Activated naive CD8-positive, alpha-beta T cell treated with anti-CD3 and anti-CD28 coated beads, Interleukin-2, amount 10 ng/mL, durations not matched to agents 7 days and 5 days (primary cell): ENCODE data around the gene HOXD9. TPM values are rescaled to one million over a fixed set of nuclear protein-coding genes. Genes with fewer than 3 reads are reported as not detected.

Experiments
- ATAC-seq: fragments of 150-1000 bp; cut with Tn5 transposase; one replicate; pipeline ENCODE4 v1.10.0; 2021; ENCODE audit warnings: low read depth, moderate library complexity
- POLR2A ChIA-PET: fragments of 350-600 bp; sonication (Branson Sonifier 250); formaldehyde crosslinking; loops from one replicate; lab custom pipeline; 2021; ENCODE audit warnings: antibody characterized with exemption; lab: Charles Lee
- DNase-seq: peaks from one replicate; pipeline ENCODE4 v3.0.0; 2021
- H3K27ac Mint-ChIP-seq: one replicate; pipeline ENCODE4 v1.8.0; 2022; ENCODE audit warnings: mild to moderate bottlenecking, mixed read lengths
- H3K27me3 Mint-ChIP-seq: one replicate; pipeline ENCODE4 v1.8.0; 2022; ENCODE audit warnings: mild to moderate bottlenecking, moderate library complexity, mixed read lengths
- H3K36me3 Mint-ChIP-seq: one replicate; pipeline ENCODE4 v1.8.0; 2021; ENCODE audit warnings: mild to moderate bottlenecking, mixed read lengths
- H3K4me1 Mint-ChIP-seq: one replicate; pipeline ENCODE4 v1.8.0; 2021; ENCODE audit warnings: mixed read lengths
- H3K4me3 Mint-ChIP-seq: one replicate; pipeline ENCODE4 v1.8.0; 2022; ENCODE audit warnings: mild to moderate bottlenecking, moderate library complexity, mixed read lengths
- H3K9me3 Mint-ChIP-seq: one replicate; pipeline ENCODE4 v1.8.0; 2021; ENCODE audit warnings: mixed read lengths
- total RNA-seq, 2 experiments: library from RNA; stranded (reverse); gene quantifications; one replicate each; pipeline ENCODE4 v1.2.3, GENCODE V29; 2021

Gene HOXD9
- total RNA-seq, 2 experiments from 2014 or later: not detected

GRCh38 chr2:176146101-176146500, 23.6 kb downstream of the HOXD9 start:
- Mint-ChIP-seq H3K36me3 (no peaks in the 10 kb centered on the region), H3K9me3 (peaks cover 2% of the 10 kb centered on the region), H3K27me3 (peaks cover 86% of the 10 kb centered on the region), H3K4me1 (peaks cover 5% of the 10 kb centered on the region), H3K27ac (no peak overlapping the region), H3K4me3 (no peak overlapping the region)
- POLR2A ChIA-PET: no interaction called here
- DNase-seq: no peak
- no peak for ATAC-seq

GRCh38 chr2:176146645-176147044, 24.1 kb downstream of the HOXD9 start:
- Mint-ChIP-seq H3K27me3 (peaks cover 86% of the 10 kb centered on the region), H3K4me1 (peaks cover 5% of the 10 kb centered on the region), H3K4me3 (no peak overlapping the region), H3K9me3 (peaks cover 2% of the 10 kb centered on the region), H3K27ac (no peak overlapping the region), H3K36me3 (no peaks in the 10 kb centered on the region)
- DNase-seq (no peak), ATAC-seq (no peak)
- POLR2A ChIA-PET: no interaction called here

- Mint-ChIP-seq H3K27me3 (peaks cover 88% of the 10 kb centered on the region), H3K9me3 (peaks cover 2% of the 10 kb centered on the region), H3K4me3 (no peak overlapping the region), H3K27ac (no peak overlapping the region), H3K36me3 (no peaks in the 10 kb centered on the region), H3K4me1 (peaks cover 5% of the 10 kb centered on the region)
- ATAC-seq: no peak
- no peak for DNase-seq
- POLR2A ChIA-PET: no interaction called here
Measured at GRCh38 chr2:176147210-176147799, 24.8 kb downstream of the HOXD9 start.

- Mint-ChIP-seq H3K4me3 (no peak overlapping the region), H3K27ac (no peak overlapping the region), H3K36me3 (no peaks in the 10 kb centered on the region), H3K4me1 (peaks cover 5% of the 10 kb centered on the region), H3K27me3 (peaks cover 90% of the 10 kb centered on the region), H3K9me3 (peaks cover 2% of the 10 kb centered on the region)
- ATAC-seq (no peak), DNase-seq (no peak)
- POLR2A ChIA-PET: no interaction called here
Measured at GRCh38 chr2:176147800-176148496, 25.4 kb downstream of the HOXD9 start.

- no peak for ATAC-seq
- POLR2A ChIA-PET: no interaction called here
- H3K4me1 Mint-ChIP-seq: peaks cover 5% of the 10 kb centered on the region
- DNase-seq: no peak
- no peak overlapping the region for H3K4me3 Mint-ChIP-seq
- H3K27ac Mint-ChIP-seq: no peak overlapping the region
- peaks cover 90% of the 10 kb centered on the region for H3K27me3 Mint-ChIP-seq
- H3K36me3 Mint-ChIP-seq: no peaks in the 10 kb centered on the region
- H3K9me3 Mint-ChIP-seq: peaks cover 2% of the 10 kb centered on the region
Measured at GRCh38 chr2:176148751-176149421, 26.4 kb downstream of the HOXD9 start.

GRCh38 chr2:176149481-176149938, 27.0 kb downstream of the HOXD9 start:
- no peak for DNase-seq
- peaks cover 91% of the 10 kb centered on the region for H3K27me3 Mint-ChIP-seq
- no peaks in the 10 kb centered on the region for H3K36me3 Mint-ChIP-seq
- H3K4me1 Mint-ChIP-seq: peaks cover 5% of the 10 kb centered on the region
- H3K27ac Mint-ChIP-seq: no peak overlapping the region
- ATAC-seq: no peak
- H3K4me3 Mint-ChIP-seq: no peak overlapping the region
- H3K9me3 Mint-ChIP-seq: peaks cover 2% of the 10 kb centered on the region
- POLR2A ChIA-PET: no interaction called here

GRCh38 chr2:176149939-176150583, 27.5 kb downstream of the HOXD9 start:
- H3K4me3 Mint-ChIP-seq: no peak overlapping the region

GRCh38 chr2:176150584-176151441, 28.3 kb downstream of the HOXD9 start:
- H3K9me3 Mint-ChIP-seq: peaks cover 2% of the 10 kb centered on the region
- ATAC-seq (no peak), DNase-seq (no peak)
- peaks cover 5% of the 10 kb centered on the region for H3K4me1 Mint-ChIP-seq
- POLR2A ChIA-PET: no interaction called here
- peaks cover 91% of the 10 kb centered on the region for H3K27me3 Mint-ChIP-seq
- H3K27ac Mint-ChIP-seq: no peak overlapping the region
- no peak overlapping the region for H3K4me3 Mint-ChIP-seq
- H3K36me3 Mint-ChIP-seq: no peaks in the 10 kb centered on the region

More at GRCh38 chr2:176149939-176150583, 27.5 kb downstream of the HOXD9 start:
- DNase-seq (no peak), ATAC-seq (no peak)
- Mint-ChIP-seq H3K27ac (no peak overlapping the region), H3K27me3 (peaks cover 91% of the 10 kb centered on the region), H3K9me3 (peaks cover 2% of the 10 kb centered on the region), H3K36me3 (no peaks in the 10 kb centered on the region), H3K4me1 (peaks cover 5% of the 10 kb centered on the region)
- POLR2A ChIA-PET: no interaction called here

GRCh38 chr2:176151442-176152287, 29.1 kb downstream of the HOXD9 start, which contains the start of gene HOXD4:
Gene HOXD4, plus strand, starts transcription at chr2:176151550. Its CDS starts 84 bp downstream, at chr2:176151634.
- POLR2A ChIA-PET: no interaction called here
- Mint-ChIP-seq H3K36me3 (no peaks in the 10 kb centered on the region), H3K4me3 (no peak within 1 kb of the TSS), H3K9me3 (peaks cover 2% of the 10 kb centered on the region), H3K4me1 (peaks cover 5% of the 10 kb centered on the region), H3K27ac (no peak within 1 kb of the TSS), H3K27me3 (peaks cover 91% of the 10 kb centered on the region)
- DNase-seq: no peak
- no peak for ATAC-seq

GRCh38 chr2:176152350-176153181, 30.0 kb downstream of the HOXD9 start:
- no peak overlapping the region for H3K4me3 Mint-ChIP-seq
- POLR2A ChIA-PET: no interaction called here

GRCh38 chr2:176154576-176155252, 32.2 kb downstream of the HOXD9 start:
- DNase-seq (no peak), ATAC-seq (no peak)
- Mint-ChIP-seq H3K4me1 (peaks cover 5% of the 10 kb centered on the region), H3K27me3 (peaks cover 86% of the 10 kb centered on the region), H3K9me3 (peaks cover 3% of the 10 kb centered on the region), H3K27ac (no peak overlapping the region), H3K36me3 (peaks cover 2% of the 10 kb centered on the region), H3K4me3 (no peak overlapping the region)
- POLR2A ChIA-PET: no interaction called here

More at GRCh38 chr2:176152350-176153181, 30.0 kb downstream of the HOXD9 start:
- Mint-ChIP-seq H3K9me3 (peaks cover 3% of the 10 kb centered on the region), H3K27me3 (peaks cover 87% of the 10 kb centered on the region), H3K4me1 (peaks cover 7% of the 10 kb centered on the region), H3K27ac (no peak overlapping the region), H3K36me3 (peaks cover 2% of the 10 kb centered on the region)
- DNase-seq: no peak
- no peak for ATAC-seq
